Activated CD4-positive, alpha-beta T cell treated with anti-CD3 and anti-CD28 coated beads for 36 hours (primary cell): ENCODE data around the gene KLHDC10. TPM values are rescaled to one million over a fixed set of nuclear protein-coding genes. Genes with fewer than 3 reads are reported as not detected.
"Not testable (repeated sequence)": the region's sequence is repeated elsewhere in the genome, so short reads cannot be mapped to it uniquely, and the experiment has no call there.

Source experiments
- ATAC-seq: fragments of 200-7000 bp; cut with Tn5 transposase; one replicate; pipeline ENCODE4 v1.10.0; 2021; ENCODE audit warnings: mild to moderate bottlenecking, moderate library complexity
- CTCF ChIA-PET: fragments of 350-600 bp; sonication (Branson Sonifier 250); formaldehyde crosslinking; loops from one replicate; lab custom pipeline; 2021; ENCODE audit warnings: antibody characterized with exemption; lab: Charles Lee
- POLR2A ChIA-PET: fragments of 350-600 bp; sonication (Branson Sonifier 250); formaldehyde crosslinking; loops from one replicate; lab custom pipeline; 2021; ENCODE audit warnings: antibody characterized with exemption, inconsistent platforms; lab: Charles Lee
- DNase-seq: peaks from one replicate; pipeline ENCODE4 v3.0.0-alpha.2; 2020
- H3K27ac Mint-ChIP-seq: one replicate; pipeline ENCODE4 v1.8.0; 2021; ENCODE audit warnings: mixed read lengths
- H3K27me3 Mint-ChIP-seq: one replicate; pipeline ENCODE4 v1.8.0; 2021; ENCODE audit warnings: mixed read lengths
- H3K36me3 Mint-ChIP-seq: one replicate; pipeline ENCODE4 v1.8.0; 2021; ENCODE audit warnings: low read depth, mixed read lengths
- H3K4me1 Mint-ChIP-seq: one replicate; pipeline ENCODE4 v1.8.0; 2021; ENCODE audit warnings: mixed read lengths
- H3K4me3 Mint-ChIP-seq: one replicate; pipeline ENCODE4 v1.8.0; 2021; ENCODE audit warnings: mild to moderate bottlenecking, moderate library complexity, mixed read lengths
- H3K9me3 Mint-ChIP-seq: one replicate; pipeline ENCODE4 v1.8.0; 2021; ENCODE audit warnings: low read depth, mixed read lengths
- intact Hi-C, 2 experiments: fragments of 100-400 bp; cut with DNase I in 1 of 2; cut with micrococcal nuclease in 1 of 2; formaldehyde crosslinking; loops; one replicate each; pipeline versions ENCODE4 v1.14.2 to v1.15.1; 2022 to 2024; cut with DNase I, micrococcal nuclease
- total RNA-seq, 2 experiments: library from RNA; stranded (reverse); gene quantifications; one replicate each; pipeline ENCODE4 v1.2.3, GENCODE V29; 2021

KLHDC10 gene
- total RNA-seq, 2 experiments from 2014 or later, result 13.5 to 14.2 TPM

- CTCF ChIA-PET, result interaction anchor here (1.0 to 1.8 kb wide), 4 partner anchors 10 to 23 kb away, joined by 3 to 4 read pairs (median 4); no protein-coding TSS in a partner anchor
- H3K4me3 Mint-ChIP-seq, DNase-seq, H3K36me3 Mint-ChIP-seq, H3K9me3 Mint-ChIP-seq, ATAC-seq, H3K27ac Mint-ChIP-seq, intact Hi-C loops, POLR2A ChIA-PET, H3K27me3 Mint-ChIP-seq: not testable (repeated sequence)
- peaks cover 21% of the 10 kb centered on the region for H3K4me1 Mint-ChIP-seq
Observed at GRCh38 chr7:130083497-130083896, 13.2 kb downstream of the KLHDC10 start.

GRCh38 chr7:130084037-130084875, 13.9 kb downstream of the KLHDC10 start:
- no peaks in the 10 kb centered on the region for H3K27me3 Mint-ChIP-seq
- no peak overlapping the region for H3K27ac Mint-ChIP-seq
- ChIA-PET POLR2A (no interaction called here), CTCF (interaction anchor here (0.6 to 1.8 kb wide), 6 partner anchors 11 to 96 kb away, joined by 3 to 4 read pairs (median 4); no protein-coding TSS in a partner anchor)
- H3K9me3 Mint-ChIP-seq, result no peaks in the 10 kb centered on the region
- H3K4me1 Mint-ChIP-seq, result peaks cover 21% of the 10 kb centered on the region
- ATAC-seq (no peak), DNase-seq (no peak)
- peaks cover 2% of the 10 kb centered on the region for H3K36me3 Mint-ChIP-seq
- H3K4me3 Mint-ChIP-seq, result no peak overlapping the region
- intact Hi-C loops, result no loop called here

- H3K4me1 Mint-ChIP-seq, result peaks cover 15% of the 10 kb centered on the region
- POLR2A ChIA-PET, result not testable (repeated sequence)
Observed at GRCh38 chr7:130085235-130085634, 14.9 kb downstream of the KLHDC10 start.

GRCh38 chr7:130086938-130087337, 16.6 kb downstream of the KLHDC10 start:
- ChIA-PET CTCF (interaction anchor here (1.0 to 2.7 kb wide), 4 partner anchors 8 to 24 kb away, joined by 3 to 12 read pairs (median 6); no protein-coding TSS in a partner anchor), POLR2A (no interaction called here)
- H3K9me3 Mint-ChIP-seq, result no peaks in the 10 kb centered on the region

More at GRCh38 chr7:130085235-130085634, 14.9 kb downstream of the KLHDC10 start:
- intact Hi-C loops, H3K27ac Mint-ChIP-seq, ATAC-seq, H3K36me3 Mint-ChIP-seq, H3K27me3 Mint-ChIP-seq, H3K4me3 Mint-ChIP-seq, DNase-seq, H3K9me3 Mint-ChIP-seq: not testable (repeated sequence)
- CTCF ChIA-PET, result interaction anchor here (1.6 kb wide), 1 partner anchor 95 kb away, joined by 4 read pairs; no protein-coding TSS in a partner anchor

GRCh38 chr7:130087364-130087763, 17.0 kb downstream of the KLHDC10 start:
- ATAC-seq, result no peak
- H3K27ac Mint-ChIP-seq, result no peak overlapping the region
- peaks cover 6% of the 10 kb centered on the region for H3K36me3 Mint-ChIP-seq
- peaks cover 27% of the 10 kb centered on the region for H3K4me1 Mint-ChIP-seq
- no peaks in the 10 kb centered on the region for H3K27me3 Mint-ChIP-seq
- POLR2A ChIA-PET, result no interaction called here
- no peaks in the 10 kb centered on the region for H3K9me3 Mint-ChIP-seq
- DNase-seq, result no peak
- intact Hi-C loops, result no loop called here
- H3K4me3 Mint-ChIP-seq, result no peak overlapping the region
- CTCF ChIA-PET, result interaction anchor here (1.3 to 2.7 kb wide), 3 partner anchors 9 to 24 kb away, joined by 4 to 12 read pairs (median 8); no protein-coding TSS in a partner anchor

More at GRCh38 chr7:130086938-130087337, 16.6 kb downstream of the KLHDC10 start:
- ATAC-seq (no peak), DNase-seq (no peak)
- intact Hi-C loops, result no loop called here
- H3K36me3 Mint-ChIP-seq, result peaks cover 6% of the 10 kb centered on the region
- peaks cover 24% of the 10 kb centered on the region for H3K4me1 Mint-ChIP-seq
- no peaks in the 10 kb centered on the region for H3K27me3 Mint-ChIP-seq
- no peak overlapping the region for H3K4me3 Mint-ChIP-seq
- no peak overlapping the region for H3K27ac Mint-ChIP-seq

GRCh38 chr7:130090745-130091532, 20.6 kb downstream of the KLHDC10 start:
- H3K4me3 Mint-ChIP-seq, result no peak overlapping the region

GRCh38 chr7:130091999-130092398, 21.7 kb downstream of the KLHDC10 start:
- ChIA-PET CTCF (no interaction called here), POLR2A (no interaction called here)
- ATAC-seq (no peak), DNase-seq (no peak)
- Mint-ChIP-seq H3K4me1 (peaks cover 23% of the 10 kb centered on the region), H3K36me3 (peaks cover 4% of the 10 kb centered on the region), H3K9me3 (no peaks in the 10 kb centered on the region), H3K4me3 (no peak overlapping the region), H3K27ac (no peak overlapping the region), H3K27me3 (no peaks in the 10 kb centered on the region)
- intact Hi-C loops, result no loop called here

More at GRCh38 chr7:130090745-130091532, 20.6 kb downstream of the KLHDC10 start:
- CTCF ChIA-PET, result no interaction called here
- peaks cover 4% of the 10 kb centered on the region for H3K36me3 Mint-ChIP-seq
- DNase-seq (peak; percentile 38), ATAC-seq (peak; percentile 68)
- no peaks in the 10 kb centered on the region for H3K27me3 Mint-ChIP-seq
- intact Hi-C loops, result no loop called here
- H3K9me3 Mint-ChIP-seq, result no peaks in the 10 kb centered on the region
- peaks cover 25% of the 10 kb centered on the region for H3K4me1 Mint-ChIP-seq
- no peak overlapping the region for H3K27ac Mint-ChIP-seq
- POLR2A ChIA-PET, result no interaction called here

GRCh38 chr7:130092598-130092997, 22.3 kb downstream of the KLHDC10 start:
- no peak overlapping the region for H3K4me3 Mint-ChIP-seq
- peaks cover 18% of the 10 kb centered on the region for H3K4me1 Mint-ChIP-seq
- H3K27me3 Mint-ChIP-seq, result no peaks in the 10 kb centered on the region
- no peak overlapping the region for H3K27ac Mint-ChIP-seq
- ChIA-PET POLR2A (no interaction called here), CTCF (no interaction called here)
- no peak for DNase-seq
- peaks cover 4% of the 10 kb centered on the region for H3K36me3 Mint-ChIP-seq
- H3K9me3 Mint-ChIP-seq, result no peaks in the 10 kb centered on the region
- intact Hi-C loops, result no loop called here
- ATAC-seq, result no peak

- Mint-ChIP-seq H3K36me3 (peaks cover 4% of the 10 kb centered on the region), H3K9me3 (no peaks in the 10 kb centered on the region), H3K4me3 (no peak overlapping the region), H3K27ac (no peak overlapping the region), H3K4me1 (peaks cover 12% of the 10 kb centered on the region), H3K27me3 (no peaks in the 10 kb centered on the region)
- ChIA-PET CTCF (interaction anchor here (1.0 to 2.0 kb wide), 6 partner anchors 9 to 110 kb away, joined by 3 to 7 read pairs (median 4); no protein-coding TSS in a partner anchor), POLR2A (no interaction called here)
- no peak for ATAC-seq
- intact Hi-C loops, result no loop called here
- no peak for DNase-seq
Observed at GRCh38 chr7:130095812-130096211, 25.5 kb downstream of the KLHDC10 start.

GRCh38 chr7:130096243-130096827, 26.0 kb downstream of the KLHDC10 start:
- DNase-seq (no peak), ATAC-seq (no peak)
- no peaks in the 10 kb centered on the region for H3K36me3 Mint-ChIP-seq
- intact Hi-C loops, result no loop called here
- H3K4me1 Mint-ChIP-seq, result peaks cover 7% of the 10 kb centered on the region
- POLR2A ChIA-PET, result no interaction called here
- no peaks in the 10 kb centered on the region for H3K27me3 Mint-ChIP-seq
- CTCF ChIA-PET, result interaction anchor here (1.0 to 2.0 kb wide), 6 partner anchors 9 to 109 kb away, joined by 3 to 7 read pairs (median 4); no protein-coding TSS in a partner anchor
- no peaks in the 10 kb centered on the region for H3K9me3 Mint-ChIP-seq
- H3K4me3 Mint-ChIP-seq, result no peak overlapping the region
- H3K27ac Mint-ChIP-seq, result no peak overlapping the region

- H3K4me1 Mint-ChIP-seq, result no peaks in the 10 kb centered on the region
- intact Hi-C loops, result no loop called here
- H3K36me3 Mint-ChIP-seq, result no peaks in the 10 kb centered on the region
- ChIA-PET POLR2A (no interaction called here), CTCF (interaction anchor here (1.2 kb wide), 1 partner anchor 9 kb away, joined by 3 read pairs; no protein-coding TSS in a partner anchor)
- no peaks in the 10 kb centered on the region for H3K9me3 Mint-ChIP-seq
- DNase-seq, result no peak
- ATAC-seq, result peak; percentile 39
- no peaks in the 10 kb centered on the region for H3K27me3 Mint-ChIP-seq
- no peak overlapping the region for H3K4me3 Mint-ChIP-seq
- no peak overlapping the region for H3K27ac Mint-ChIP-seq
Observed at GRCh38 chr7:130099331-130099730, 29.0 kb downstream of the KLHDC10 start.
